ENCODE results near the gene PRPS2.
A peak's percentile ranks its signal among the peaks of the same experiment; 100 is the strongest.

Gene PRPS2

GRCh38 chrX:12820737-12821136 lies 29.5 kb downstream of the PRPS2 start:
- in situ Hi-C loops (cut with HindIII; ENCODE audit: low sequenced_read_pairs): no loop called here
- TF ChIP-seq, protein P1, sequence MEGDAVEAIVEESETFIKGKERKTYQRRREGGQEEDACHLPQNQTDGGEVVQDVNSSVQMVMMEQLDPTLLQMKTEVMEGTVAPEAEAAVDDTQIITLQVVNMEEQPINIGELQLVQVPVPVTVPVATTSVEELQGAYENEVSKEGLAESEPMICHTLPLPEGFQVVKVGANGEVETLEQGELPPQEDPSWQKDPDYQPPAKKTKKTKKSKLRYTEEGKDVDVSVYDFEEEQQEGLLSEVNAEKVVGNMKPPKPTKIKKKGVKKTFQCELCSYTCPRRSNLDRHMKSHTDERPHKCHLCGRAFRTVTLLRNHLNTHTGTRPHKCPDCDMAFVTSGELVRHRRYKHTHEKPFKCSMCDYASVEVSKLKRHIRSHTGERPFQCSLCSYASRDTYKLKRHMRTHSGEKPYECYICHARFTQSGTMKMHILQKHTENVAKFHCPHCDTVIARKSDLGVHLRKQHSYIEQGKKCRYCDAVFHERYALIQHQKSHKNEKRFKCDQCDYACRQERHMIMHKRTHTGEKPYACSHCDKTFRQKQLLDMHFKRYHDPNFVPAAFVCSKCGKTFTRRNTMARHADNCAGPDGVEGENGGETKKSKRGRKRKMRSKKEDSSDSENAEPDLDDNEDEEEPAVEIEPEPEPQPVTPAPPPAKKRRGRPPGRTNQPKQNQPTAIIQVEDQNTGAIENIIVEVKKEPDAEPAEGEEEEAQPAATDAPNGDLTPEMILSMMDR (IDR thresholded peaks at IDR 0.05; ENCODE audit: low read depth, low read length, missing control alignments): no peak

GRCh38 chrX:12824944-12825343 lies 33.7 kb downstream of the PRPS2 start:
- in situ Hi-C loops (cut with HindIII; ENCODE audit: low sequenced_read_pairs): no loop called here
- no peak for DNase-seq (ENCODE audit: low read depth)
- TF ChIP-seq, protein P1 (IDR thresholded peaks at IDR 0.05; ENCODE audit: low read depth, low read length, missing control alignments): no peak
- no peak overlapping the region for H3K4me3 ChIP-seq (ENCODE audit: low read depth, low read length)

More at GRCh38 chrX:12820737-12821136, 29.5 kb downstream of the PRPS2 start:
- no peak for DNase-seq (ENCODE audit: low read depth)
- no peak overlapping the region for H3K4me3 ChIP-seq (ENCODE audit: low read depth, low read length)

GRCh38 chrX:12825801-12826200 lies 34.6 kb downstream of the PRPS2 start:
- TF ChIP-seq, protein P1 (IDR thresholded peaks at IDR 0.05; ENCODE audit: low read depth, low read length, missing control alignments): no peak
- in situ Hi-C loops (cut with HindIII; ENCODE audit: low sequenced_read_pairs): no loop called here
- H3K4me3 ChIP-seq (ENCODE audit: low read depth, low read length): no peak overlapping the region
- peak; percentile 12 for DNase-seq (ENCODE audit: low read depth)

DNA sequence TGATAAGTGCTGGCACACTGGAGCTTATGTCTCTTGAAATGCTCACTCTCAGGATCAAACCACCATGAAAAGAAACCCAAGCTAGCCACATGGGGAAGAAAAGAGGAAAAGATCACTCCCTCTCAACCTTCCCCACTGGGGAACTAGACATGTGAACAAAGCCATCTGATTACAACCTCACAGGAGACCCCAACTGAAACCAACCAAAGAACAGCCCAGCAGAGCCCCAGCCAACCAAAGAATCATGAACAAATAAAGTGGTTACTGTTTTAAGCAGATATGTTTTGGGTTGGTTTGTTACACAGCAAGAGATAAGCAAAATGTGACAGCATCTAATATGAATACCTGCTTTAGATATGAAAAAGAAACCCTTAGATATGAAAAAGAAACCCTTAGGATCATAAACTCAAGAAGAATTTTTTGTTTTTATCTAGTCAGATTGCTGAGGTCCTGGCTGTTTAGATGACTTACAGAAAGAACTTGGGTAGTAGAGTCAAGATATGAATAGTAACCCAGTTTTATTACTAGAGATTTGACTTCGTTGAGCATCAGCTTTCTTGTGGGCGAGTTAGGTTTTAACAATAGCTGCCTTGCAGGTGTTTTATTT lies 52.0 kb downstream of the PRPS2 start:
- no peak for DNase-seq (ENCODE audit: low read depth)
- in situ Hi-C loops (cut with HindIII; ENCODE audit: low sequenced_read_pairs): no loop called here
- TF ChIP-seq, protein P1 (IDR thresholded peaks at IDR 0.05; ENCODE audit: low read depth, low read length, missing control alignments): no peak

GRCh38 chrX:12843668-12844279 lies 52.6 kb downstream of the PRPS2 start:
- no peak overlapping the region for H3K4me3 ChIP-seq (ENCODE audit: low read depth, low read length)
- TF ChIP-seq, protein P1 (IDR thresholded peaks at IDR 0.05; ENCODE audit: low read depth, low read length, missing control alignments): no peak
- in situ Hi-C loops (cut with HindIII; ENCODE audit: low sequenced_read_pairs): no loop called here
- no peak for DNase-seq (ENCODE audit: low read depth)

More for the DNA sequence above, 52.0 kb downstream of the PRPS2 start:
- H3K4me3 ChIP-seq (ENCODE audit: low read depth, low read length): no peak overlapping the region

- DNase-seq (ENCODE audit: low read depth): no peak
- no peak overlapping the region for H3K4me3 ChIP-seq (ENCODE audit: low read depth, low read length)
- TF ChIP-seq, protein P1 (IDR thresholded peaks at IDR 0.05; ENCODE audit: low read depth, low read length, missing control alignments): no peak
- in situ Hi-C loops (cut with HindIII; ENCODE audit: low sequenced_read_pairs): no loop called here
Measured at GRCh38 chrX:12844319-12844718, 53.1 kb downstream of the PRPS2 start.

Data from astrocyte of the cerebellum (primary cell).